Rectal smooth muscle tissue (tissue), 1 donor: ENCODE results near the gene TUBA8.

Experiments
- H3K27ac ChIP-seq: one replicate; pipeline ENCODE4 v1.7.0; 2013; ENCODE audit warnings: low read depth, low read length, inconsistent platforms
- H3K27me3 ChIP-seq: one replicate; pipeline ENCODE4 v1.7.0; 2013; ENCODE audit warnings: low read length; ENCODE audit not compliant: control insufficient read depth, insufficient read depth
- H3K36me3 ChIP-seq: one replicate; pipeline ENCODE4 v1.7.0; 2013; ENCODE audit warnings: low read length; ENCODE audit not compliant: control insufficient read depth, insufficient read depth
- H3K4me1 ChIP-seq: one replicate; pipeline ENCODE4 v1.7.0; 2013; ENCODE audit warnings: low read length; ENCODE audit not compliant: control insufficient read depth, insufficient read depth
- H3K4me3 ChIP-seq: one replicate; pipeline ENCODE4 v1.7.0; 2013; ENCODE audit warnings: low read length
- H3K9ac ChIP-seq: one replicate; pipeline ENCODE4 v1.7.0; 2013; ENCODE audit warnings: low read length

Gene TUBA8

DNA sequence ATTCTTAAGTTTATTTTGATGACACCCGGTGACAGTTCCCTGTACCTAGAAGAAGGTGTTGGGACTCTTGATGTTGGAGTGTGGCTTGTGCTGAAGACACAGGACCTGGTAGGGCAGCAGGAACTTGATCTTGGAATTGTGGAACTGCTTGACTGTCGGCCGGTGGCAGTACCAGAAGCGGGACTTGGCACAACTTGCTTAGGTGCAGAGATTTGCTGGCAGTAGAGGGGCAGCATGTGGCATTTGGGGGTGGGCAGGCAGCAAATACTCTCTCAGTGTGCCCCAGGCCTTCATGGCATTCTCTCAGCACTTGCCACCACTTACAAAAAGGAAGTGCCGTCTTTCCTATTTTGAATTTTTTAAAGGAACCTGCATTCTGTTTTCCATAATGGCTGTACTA lies 29.2 kb upstream of the TUBA8 start:
- H3K27ac ChIP-seq = no peak overlapping the region
- peaks cover 15% of the 10 kb centered on the region for H3K4me1 ChIP-seq
- no peak overlapping the region for H3K9ac ChIP-seq
- peaks cover 19% of the 10 kb centered on the region for H3K36me3 ChIP-seq
- H3K27me3 ChIP-seq = no peaks in the 10 kb centered on the region
- H3K4me3 ChIP-seq = no peak overlapping the region

DNA sequence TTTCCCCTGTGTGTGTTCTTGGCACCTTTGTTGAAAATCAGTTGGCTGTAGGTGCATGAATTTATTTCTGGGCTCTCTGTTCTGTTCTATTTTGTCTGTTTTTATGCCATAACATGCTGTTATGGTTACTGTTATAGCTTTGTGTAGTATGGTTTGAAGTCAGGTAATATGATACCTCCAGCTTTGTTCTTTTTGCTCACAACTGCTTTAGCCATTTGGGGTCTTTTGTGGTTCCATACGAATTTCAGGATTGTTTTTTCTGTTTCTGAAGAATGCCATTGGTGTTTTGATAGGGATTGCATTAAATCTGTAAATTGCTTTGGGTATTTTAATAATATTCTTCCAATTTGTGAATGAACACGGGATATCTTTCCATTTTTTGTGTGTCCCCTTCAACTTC lies 28.1 kb upstream of the TUBA8 start:
- Histone ChIP-seq H3K4me3 (no peak overlapping the region), H3K4me1 (peaks cover 6% of the 10 kb centered on the region), H3K27me3 (no peaks in the 10 kb centered on the region), H3K36me3 (peaks cover 24% of the 10 kb centered on the region), H3K27ac (no peak overlapping the region), H3K9ac (no peak overlapping the region)

DNA sequence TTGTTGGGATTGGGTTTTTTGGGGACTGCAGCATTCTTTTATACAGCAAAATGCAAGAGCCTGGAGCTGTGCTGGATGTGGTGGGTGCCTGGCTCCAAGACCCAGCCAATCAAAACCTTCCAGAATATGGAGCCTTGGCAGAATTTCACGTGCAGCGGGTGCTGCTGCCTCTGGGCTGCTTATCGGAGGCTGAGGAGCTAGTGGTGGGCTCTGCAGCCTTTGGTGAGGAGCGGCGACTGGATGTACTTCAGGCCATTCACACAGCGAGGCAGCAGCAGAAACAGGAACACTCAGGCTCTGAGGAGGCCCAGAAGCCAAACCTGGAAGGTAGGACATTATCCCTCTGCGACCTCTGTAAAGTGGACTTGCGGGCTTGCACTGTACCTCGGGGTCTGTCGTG lies 27.2 kb upstream of the TUBA8 start:
- peaks cover 33% of the 10 kb centered on the region for H3K36me3 ChIP-seq
- peaks cover 6% of the 10 kb centered on the region for H3K4me1 ChIP-seq
- no peak overlapping the region for H3K9ac ChIP-seq
- no peak overlapping the region for H3K27ac ChIP-seq
- no peaks in the 10 kb centered on the region for H3K27me3 ChIP-seq
- no peak overlapping the region for H3K4me3 ChIP-seq

DNA sequence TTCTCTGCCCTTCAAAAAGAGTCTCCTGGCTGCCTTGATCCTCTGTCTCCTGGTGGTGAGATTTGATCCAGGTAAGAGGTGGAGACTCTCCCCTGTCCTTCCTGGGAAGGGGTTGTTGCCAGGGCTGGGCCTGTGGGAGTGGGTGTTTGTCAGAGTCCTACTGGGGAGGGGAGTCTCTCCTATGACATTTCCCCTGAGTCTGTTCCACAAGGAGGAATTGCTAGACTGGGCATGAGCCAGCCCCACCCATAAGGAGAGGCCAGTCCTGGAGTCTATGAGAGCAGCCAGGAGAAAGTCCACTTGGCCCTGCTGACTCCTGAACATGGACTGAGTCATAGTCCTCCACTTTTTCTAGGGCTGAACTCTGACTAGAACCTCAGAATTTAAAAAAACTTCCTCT lies 25.4 kb upstream of the TUBA8 start:
- Histone ChIP-seq H3K36me3 (peaks cover 39% of the 10 kb centered on the region), H3K9ac (no peak overlapping the region), H3K4me3 (no peak overlapping the region), H3K27me3 (no peaks in the 10 kb centered on the region), H3K27ac (no peak overlapping the region), H3K4me1 (no peaks in the 10 kb centered on the region)

DNA sequence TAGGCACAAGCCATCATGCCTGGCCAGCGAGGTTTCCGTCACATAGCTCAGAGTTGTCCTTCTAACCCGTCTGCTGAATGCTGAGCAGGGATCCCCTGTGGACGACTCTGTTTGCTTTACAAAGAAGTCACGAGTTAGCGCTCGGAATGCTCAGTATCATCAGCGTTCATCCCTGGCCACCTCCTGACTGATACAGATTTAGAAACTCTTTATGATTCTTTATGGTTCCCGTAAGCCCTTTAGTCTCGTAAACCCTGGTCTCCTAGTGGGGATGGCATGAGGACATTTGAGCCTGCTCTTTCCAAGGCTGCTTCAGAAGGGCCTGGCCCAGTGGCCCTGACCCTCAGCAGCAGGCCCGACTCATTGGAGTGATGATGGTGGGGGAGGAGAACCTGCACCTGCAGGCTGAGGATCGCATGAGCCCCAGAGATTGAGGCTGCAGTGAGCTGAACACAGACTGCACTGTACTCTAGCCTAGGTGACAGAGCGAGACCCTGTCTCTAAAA lies 23.2 kb upstream of the TUBA8 start:
- Histone ChIP-seq H3K27me3 (no peaks in the 10 kb centered on the region), H3K9ac (no peak overlapping the region), H3K4me3 (no peak overlapping the region), H3K36me3 (peaks cover 42% of the 10 kb centered on the region), H3K27ac (no peak overlapping the region), H3K4me1 (peaks cover 4% of the 10 kb centered on the region)

DNA sequence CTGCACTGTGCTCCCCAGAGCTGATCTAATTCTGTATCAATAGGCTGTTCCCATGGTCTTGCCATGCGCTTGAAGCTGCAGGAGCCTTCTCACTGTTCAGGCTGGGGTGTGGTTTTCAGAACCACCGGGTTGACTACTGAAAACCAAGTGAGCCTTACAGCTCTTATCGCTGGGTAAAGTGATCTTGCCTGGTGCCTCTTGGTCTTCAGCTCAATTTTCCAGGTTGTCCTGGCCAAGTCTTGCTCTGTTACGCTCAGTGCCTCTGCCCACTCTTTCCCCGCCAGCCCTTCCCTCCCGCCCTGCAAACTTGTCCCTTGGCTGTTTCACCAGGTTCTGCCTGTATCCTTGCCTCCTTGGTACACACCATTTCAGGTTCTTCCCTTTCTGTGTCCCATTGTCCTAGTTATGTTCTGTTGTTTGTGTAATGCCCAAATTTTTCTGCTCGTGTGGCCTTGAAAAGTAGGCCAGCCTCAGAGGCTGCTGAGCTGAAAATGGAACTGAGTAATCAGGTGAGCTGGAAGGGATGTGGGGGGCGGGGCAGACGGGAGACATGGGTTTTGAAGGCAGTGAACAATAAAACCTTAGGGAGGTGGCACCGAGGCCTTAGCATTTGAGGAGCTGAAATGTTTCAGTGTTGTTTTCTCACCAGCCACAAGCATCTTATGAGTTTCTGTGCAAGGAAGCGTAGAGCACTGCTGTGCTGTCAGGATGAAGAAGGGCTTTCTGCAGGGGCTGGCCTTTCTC lies 21.6 kb upstream of the TUBA8 start:
- Histone ChIP-seq H3K36me3 (peaks cover 34% of the 10 kb centered on the region), H3K27ac (no peak overlapping the region), H3K4me3 (no peak overlapping the region), H3K4me1 (peaks cover 4% of the 10 kb centered on the region), H3K27me3 (no peaks in the 10 kb centered on the region), H3K9ac (no peak overlapping the region)

DNA sequence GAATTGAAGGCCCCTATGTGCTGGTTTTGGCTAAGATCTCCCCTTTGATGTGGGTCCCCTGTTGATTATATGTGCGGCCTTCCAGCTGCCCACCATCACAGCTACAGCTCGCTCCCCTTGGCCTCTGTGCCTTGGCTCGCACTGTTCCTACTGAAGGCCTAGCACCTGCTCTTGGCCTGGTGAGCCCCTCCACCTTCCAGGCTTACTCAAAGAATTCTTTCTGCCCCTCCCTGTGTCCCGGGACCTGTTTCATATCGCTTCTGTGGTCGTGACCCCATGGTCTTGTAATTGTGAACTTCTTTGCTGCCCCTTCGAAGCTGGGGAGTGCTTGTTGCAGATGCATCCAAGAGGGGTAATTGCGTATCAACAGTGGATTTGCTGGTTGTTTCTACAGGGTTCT lies 20.3 kb upstream of the TUBA8 start:
- Histone ChIP-seq H3K36me3 (peaks cover 30% of the 10 kb centered on the region), H3K9ac (no peak overlapping the region), H3K27me3 (no peaks in the 10 kb centered on the region), H3K4me3 (no peak overlapping the region), H3K27ac (no peak overlapping the region), H3K4me1 (peaks cover 4% of the 10 kb centered on the region)

DNA sequence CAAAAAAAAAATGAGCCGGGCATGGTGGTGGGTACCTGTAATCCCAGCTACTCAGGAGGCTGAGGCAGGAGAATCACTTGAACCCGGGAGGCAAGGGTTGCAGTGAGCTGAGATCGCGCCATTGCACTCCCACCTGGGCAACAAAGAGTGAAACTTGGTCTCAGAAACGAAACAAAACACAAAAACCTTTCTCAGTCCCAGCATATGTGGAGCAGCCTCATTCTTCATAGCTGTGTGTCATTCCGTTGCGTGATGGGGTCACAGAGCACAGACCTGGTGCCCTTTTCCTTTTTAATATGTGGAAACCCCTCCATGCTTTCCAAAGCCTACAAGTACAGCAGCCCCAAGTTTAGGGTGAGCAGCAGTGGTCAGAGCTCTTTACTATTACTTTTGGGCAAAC lies 19.1 kb upstream of the TUBA8 start:
- no peak overlapping the region for H3K9ac ChIP-seq
- H3K36me3 ChIP-seq = peaks cover 28% of the 10 kb centered on the region
- peak overlapping the region; percentile 91 for H3K27ac ChIP-seq
- no peaks in the 10 kb centered on the region for H3K27me3 ChIP-seq
- peak overlapping the region; percentile 38 for H3K4me3 ChIP-seq
- peaks cover 7% of the 10 kb centered on the region for H3K4me1 ChIP-seq

DNA sequence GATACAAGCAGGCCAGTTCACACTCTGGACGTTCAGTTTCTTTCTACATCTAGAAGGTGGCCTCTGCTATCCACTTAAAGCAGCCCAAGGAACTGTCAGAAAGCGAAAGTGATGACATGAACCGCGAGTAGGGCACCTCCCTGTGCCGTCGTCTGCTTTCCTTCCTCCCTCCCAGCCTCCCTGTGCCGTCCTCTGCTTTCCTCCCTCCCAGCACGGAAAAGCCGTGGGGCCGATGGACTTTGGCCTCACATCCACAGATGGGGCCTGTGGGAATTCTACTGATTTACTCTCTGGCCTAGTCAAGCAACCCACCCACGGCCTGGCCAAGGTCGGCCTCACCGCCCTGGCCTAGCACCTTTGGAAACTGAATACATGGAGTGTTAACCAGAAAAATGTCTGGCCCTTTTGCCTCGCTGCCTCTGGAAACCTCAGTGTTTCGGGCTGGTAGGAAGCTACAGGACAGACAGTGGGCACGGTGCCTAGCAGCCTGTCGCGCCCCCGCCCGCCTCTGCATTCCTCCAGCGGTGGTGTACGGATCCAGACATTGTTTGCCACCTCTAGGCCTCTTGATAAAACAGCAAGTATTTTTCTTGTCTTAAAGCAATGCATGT lies 18.6 kb upstream of the TUBA8 start:
- Histone ChIP-seq H3K4me1 (peaks cover 7% of the 10 kb centered on the region), H3K9ac (no peak overlapping the region), H3K4me3 (peak overlapping the region; percentile 38), H3K27me3 (no peaks in the 10 kb centered on the region), H3K27ac (peak overlapping the region; percentile 91), H3K36me3 (peaks cover 28% of the 10 kb centered on the region)

DNA sequence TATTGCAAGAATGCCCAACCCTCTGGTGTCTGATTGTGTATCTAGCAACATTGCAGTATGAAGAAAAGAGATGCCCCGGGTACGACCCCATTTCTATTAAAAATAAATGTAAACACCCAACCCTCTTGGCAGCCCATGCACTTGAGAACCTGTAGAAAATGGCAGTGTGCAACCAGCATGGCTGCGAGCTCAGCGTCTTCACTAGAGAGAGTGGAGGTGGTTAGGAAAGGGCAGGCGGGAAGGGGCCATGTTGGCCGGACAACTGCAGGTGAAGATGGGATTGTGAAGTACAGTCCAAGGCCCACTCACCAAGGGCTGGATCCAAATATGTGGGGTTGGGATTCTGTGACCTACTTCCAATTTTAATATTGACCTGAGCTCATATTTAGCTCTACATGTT lies 16.9 kb upstream of the TUBA8 start:
- Histone ChIP-seq H3K36me3 (peaks cover 13% of the 10 kb centered on the region), H3K27ac (no peak overlapping the region), H3K4me3 (no peak overlapping the region), H3K27me3 (no peaks in the 10 kb centered on the region), H3K4me1 (peaks cover 7% of the 10 kb centered on the region), H3K9ac (no peak overlapping the region)

DNA sequence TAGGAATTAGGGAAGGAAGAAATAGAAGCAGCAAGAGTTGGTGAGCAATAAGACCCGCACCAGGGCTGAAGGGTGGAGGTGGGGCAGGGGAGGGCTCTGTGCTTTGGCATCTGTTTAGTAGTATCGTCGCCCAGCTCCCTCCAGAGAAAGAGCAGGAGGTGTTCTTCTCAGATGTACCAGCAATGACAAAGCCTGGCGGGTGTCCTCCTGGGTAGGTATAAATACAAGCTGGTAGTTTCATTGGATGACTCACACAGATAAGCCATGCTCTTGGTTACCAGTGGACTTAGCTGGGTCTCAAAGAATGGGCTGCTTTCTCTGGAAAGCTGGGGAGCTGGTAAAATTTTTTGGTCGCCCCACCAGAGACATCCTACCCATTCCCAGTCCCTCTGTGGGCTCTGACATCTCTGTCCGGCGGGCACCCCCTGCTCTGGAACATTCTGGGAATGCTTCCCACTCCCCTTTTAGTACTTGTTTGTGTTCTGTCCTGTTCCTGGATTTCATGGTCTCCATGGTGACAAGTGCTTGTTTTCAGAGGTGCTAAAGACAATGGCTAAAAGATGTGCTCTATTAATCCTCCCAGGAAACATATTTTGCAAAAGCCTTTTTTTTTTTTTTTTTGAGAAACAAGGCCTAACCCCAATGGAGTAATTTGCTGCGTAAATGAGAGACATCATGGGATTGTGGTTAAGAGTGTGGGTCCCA lies 15.4 kb upstream of the TUBA8 start:
- Histone ChIP-seq H3K4me3 (no peak overlapping the region), H3K36me3 (peaks cover 4% of the 10 kb centered on the region), H3K9ac (no peak overlapping the region), H3K27me3 (no peaks in the 10 kb centered on the region), H3K4me1 (peaks cover 7% of the 10 kb centered on the region), H3K27ac (peak overlapping the region; percentile 32)

DNA sequence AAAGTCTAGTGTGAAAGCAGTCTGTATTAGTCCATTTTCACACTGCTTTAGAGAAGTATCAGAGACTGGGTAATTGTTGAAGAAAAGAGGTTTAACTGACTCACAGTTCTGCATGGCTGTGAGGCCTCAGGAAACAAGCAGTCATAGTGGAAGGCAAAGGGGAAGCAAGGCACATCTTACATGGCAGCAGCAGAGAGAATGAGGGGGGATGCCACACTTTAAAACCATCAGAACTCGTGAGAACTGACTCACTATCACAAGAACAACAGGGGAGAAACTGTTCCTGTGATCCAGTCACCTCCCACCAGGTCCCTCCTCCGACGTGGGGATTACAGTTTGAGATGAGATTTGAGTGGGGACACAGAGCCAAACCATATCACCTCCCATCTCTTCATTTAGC lies 13.8 kb upstream of the TUBA8 start:
- Histone ChIP-seq H3K27ac (no peak overlapping the region), H3K36me3 (peaks cover 2% of the 10 kb centered on the region)

More for the DNA sequence above, 13.8 kb upstream of the TUBA8 start:
- no peaks in the 10 kb centered on the region for H3K27me3 ChIP-seq
- peaks cover 3% of the 10 kb centered on the region for H3K4me1 ChIP-seq
- no peak overlapping the region for H3K9ac ChIP-seq
- H3K4me3 ChIP-seq = no peak overlapping the region
